ENCODE data around the gene ITGB2. TPM values are rescaled to one million over a fixed set of nuclear protein-coding genes. Genes with fewer than 3 reads are reported as not detected.

Gene ITGB2
- polyA plus RNA-seq, 1 donor: 17.1 TPM

GRCh38 chr21:44939532-44940115 lies 18.9 kb upstream of the ITGB2 start, which contains the start of gene SLX9:
SLX9 (plus strand) TSS chr21:44940029; CDS start chr21:44940058, 29 bp downstream.
- H3K36me3 ChIP-seq (ENCODE audit: control insufficient read depth, insufficient read depth, low read length): peaks cover 16% of the 10 kb centered on the region
- WGBS (ENCODE audit: insufficient coverage, low lambda C conversion rate): no CpG with 5 or more reads among the region's 69 CpGs
- no peaks in the 10 kb centered on the region for H3K9me3 ChIP-seq (ENCODE audit: control insufficient read depth, low read depth, low read length)
- no peak within 1 kb of the TSS for H3K27ac ChIP-seq (ENCODE audit: low read length)
- no peaks in the 10 kb centered on the region for H3K27me3 ChIP-seq (ENCODE audit: control insufficient read depth, insufficient read depth, low read length)
- H3K4me1 ChIP-seq (ENCODE audit: control insufficient read depth, insufficient read depth, low read length): peaks cover 10% of the 10 kb centered on the region
- H3K4me3 ChIP-seq (ENCODE audit: low read length): peak within 1 kb of the TSS; percentile 94
- DNase-seq: peak; percentile 64 to 86

GRCh38 chr21:44938772-44939531 lies 18.3 kb upstream of the ITGB2 start:
- H3K27ac ChIP-seq (ENCODE audit: low read length): no peak overlapping the region
- peaks cover 9% of the 10 kb centered on the region for H3K36me3 ChIP-seq (ENCODE audit: control insufficient read depth, insufficient read depth, low read length)
- DNase-seq: no peak
- 80% methylated on average over 2 of the region's 18 CpGs for WGBS (ENCODE audit: insufficient coverage, low lambda C conversion rate)
- H3K4me1 ChIP-seq (ENCODE audit: control insufficient read depth, insufficient read depth, low read length): peaks cover 10% of the 10 kb centered on the region
- H3K9me3 ChIP-seq (ENCODE audit: control insufficient read depth, low read depth, low read length): no peaks in the 10 kb centered on the region
- H3K4me3 ChIP-seq (ENCODE audit: low read length): peak overlapping the region; percentile 94
- H3K27me3 ChIP-seq (ENCODE audit: control insufficient read depth, insufficient read depth, low read length): peaks cover 3% of the 10 kb centered on the region

- WGBS (ENCODE audit: insufficient coverage, low lambda C conversion rate): 20% methylated on average over 1 of the region's 10 CpGs
- H3K27me3 ChIP-seq (ENCODE audit: control insufficient read depth, insufficient read depth, low read length): peaks cover 35% of the 10 kb centered on the region
Measured at GRCh38 chr21:44935533-44935927, 14.8 kb upstream of the ITGB2 start.

GRCh38 chr21:44934797-44935532 lies 14.3 kb upstream of the ITGB2 start:
- no peak overlapping the region for H3K27ac ChIP-seq (ENCODE audit: low read length)
- peaks cover 41% of the 10 kb centered on the region for H3K27me3 ChIP-seq (ENCODE audit: control insufficient read depth, insufficient read depth, low read length)
- no peak for DNase-seq
- H3K4me1 ChIP-seq (ENCODE audit: control insufficient read depth, insufficient read depth, low read length): peaks cover 20% of the 10 kb centered on the region
- H3K4me3 ChIP-seq (ENCODE audit: low read length): no peak overlapping the region
- peaks cover 8% of the 10 kb centered on the region for H3K9me3 ChIP-seq (ENCODE audit: control insufficient read depth, low read depth, low read length)
- no CpG with 5 or more reads among the region's 9 CpGs for WGBS (ENCODE audit: insufficient coverage, low lambda C conversion rate)
- no peaks in the 10 kb centered on the region for H3K36me3 ChIP-seq (ENCODE audit: control insufficient read depth, insufficient read depth, low read length)

More at GRCh38 chr21:44935533-44935927, 14.8 kb upstream of the ITGB2 start:
- Histone ChIP-seq H3K4me1 (ENCODE audit: control insufficient read depth, insufficient read depth, low read length) (peaks cover 20% of the 10 kb centered on the region), H3K36me3 (ENCODE audit: control insufficient read depth, insufficient read depth, low read length) (no peaks in the 10 kb centered on the region), H3K4me3 (ENCODE audit: low read length) (no peak overlapping the region), H3K27ac (ENCODE audit: low read length) (no peak overlapping the region), H3K9me3 (ENCODE audit: control insufficient read depth, low read depth, low read length) (peaks cover 6% of the 10 kb centered on the region)
- DNase-seq: no peak

GRCh38 chr21:44934276-44934675 lies 13.6 kb upstream of the ITGB2 start:
- Histone ChIP-seq H3K36me3 (ENCODE audit: control insufficient read depth, insufficient read depth, low read length) (no peaks in the 10 kb centered on the region), H3K4me1 (ENCODE audit: control insufficient read depth, insufficient read depth, low read length) (peaks cover 19% of the 10 kb centered on the region), H3K27ac (ENCODE audit: low read length) (no peak overlapping the region), H3K27me3 (ENCODE audit: control insufficient read depth, insufficient read depth, low read length) (peaks cover 48% of the 10 kb centered on the region), H3K4me3 (ENCODE audit: low read length) (no peak overlapping the region), H3K9me3 (ENCODE audit: control insufficient read depth, low read depth, low read length) (peaks cover 13% of the 10 kb centered on the region)
- no CpG with 5 or more reads among the region's 6 CpGs for WGBS (ENCODE audit: insufficient coverage, low lambda C conversion rate)
- DNase-seq: no peak

- Histone ChIP-seq H3K36me3 (ENCODE audit: control insufficient read depth, insufficient read depth, low read length) (no peaks in the 10 kb centered on the region), H3K9me3 (ENCODE audit: control insufficient read depth, low read depth, low read length) (peaks cover 13% of the 10 kb centered on the region), H3K4me1 (ENCODE audit: control insufficient read depth, insufficient read depth, low read length) (peaks cover 15% of the 10 kb centered on the region), H3K4me3 (ENCODE audit: low read length) (no peak overlapping the region), H3K27ac (ENCODE audit: low read length) (no peak overlapping the region), H3K27me3 (ENCODE audit: control insufficient read depth, insufficient read depth, low read length) (peaks cover 52% of the 10 kb centered on the region)
- no peak for DNase-seq
- WGBS (ENCODE audit: insufficient coverage, low lambda C conversion rate): no CpG with 5 or more reads among the region's 6 CpGs
Measured at GRCh38 chr21:44933918-44934260, 13.2 kb upstream of the ITGB2 start.

- Histone ChIP-seq H3K36me3 (ENCODE audit: control insufficient read depth, insufficient read depth, low read length) (no peaks in the 10 kb centered on the region), H3K4me3 (ENCODE audit: low read length) (no peak overlapping the region), H3K27ac (ENCODE audit: low read length) (no peak overlapping the region), H3K9me3 (ENCODE audit: control insufficient read depth, low read depth, low read length) (peaks cover 13% of the 10 kb centered on the region), H3K27me3 (ENCODE audit: control insufficient read depth, insufficient read depth, low read length) (peaks cover 57% of the 10 kb centered on the region), H3K4me1 (ENCODE audit: control insufficient read depth, insufficient read depth, low read length) (peaks cover 13% of the 10 kb centered on the region)
- no peak for DNase-seq
- 80% methylated on average over 1 of the region's 25 CpGs for WGBS (ENCODE audit: insufficient coverage, low lambda C conversion rate)
Measured at GRCh38 chr21:44933199-44933917, 12.7 kb upstream of the ITGB2 start.

GRCh38 chr21:44932408-44933181 lies 11.9 kb upstream of the ITGB2 start:
- H3K4me3 ChIP-seq (ENCODE audit: low read length): peak overlapping the region; percentile 31
- no CpG with 5 or more reads among the region's 68 CpGs for WGBS (ENCODE audit: insufficient coverage, low lambda C conversion rate)
- no peaks in the 10 kb centered on the region for H3K36me3 ChIP-seq (ENCODE audit: control insufficient read depth, insufficient read depth, low read length)
- H3K27ac ChIP-seq (ENCODE audit: low read length): no peak overlapping the region
- H3K4me1 ChIP-seq (ENCODE audit: control insufficient read depth, insufficient read depth, low read length): peaks cover 13% of the 10 kb centered on the region
- peak in 1 of 2 donors; percentile 46 for DNase-seq
- H3K27me3 ChIP-seq (ENCODE audit: control insufficient read depth, insufficient read depth, low read length): peaks cover 65% of the 10 kb centered on the region
- H3K9me3 ChIP-seq (ENCODE audit: control insufficient read depth, low read depth, low read length): peaks cover 13% of the 10 kb centered on the region

- peaks cover 13% of the 10 kb centered on the region for H3K4me1 ChIP-seq (ENCODE audit: control insufficient read depth, insufficient read depth, low read length)
- no peak overlapping the region for H3K27ac ChIP-seq (ENCODE audit: low read length)
- WGBS (ENCODE audit: insufficient coverage, low lambda C conversion rate): no CpG with 5 or more reads among the region's 78 CpGs
- H3K9me3 ChIP-seq (ENCODE audit: control insufficient read depth, low read depth, low read length): peaks cover 13% of the 10 kb centered on the region
- DNase-seq: peak in 1 of 2 donors; percentile 26
- H3K4me3 ChIP-seq (ENCODE audit: low read length): peak overlapping the region; percentile 31
- H3K36me3 ChIP-seq (ENCODE audit: control insufficient read depth, insufficient read depth, low read length): no peaks in the 10 kb centered on the region
- H3K27me3 ChIP-seq (ENCODE audit: control insufficient read depth, insufficient read depth, low read length): peaks cover 73% of the 10 kb centered on the region
Measured at GRCh38 chr21:44931501-44932407, 11.1 kb upstream of the ITGB2 start.
